ENCODE data around the gene C4A.
"Not testable (repeated sequence)": the region's sequence is repeated elsewhere in the genome, so short reads cannot be mapped to it uniquely, and the experiment has no call there.

DNA sequence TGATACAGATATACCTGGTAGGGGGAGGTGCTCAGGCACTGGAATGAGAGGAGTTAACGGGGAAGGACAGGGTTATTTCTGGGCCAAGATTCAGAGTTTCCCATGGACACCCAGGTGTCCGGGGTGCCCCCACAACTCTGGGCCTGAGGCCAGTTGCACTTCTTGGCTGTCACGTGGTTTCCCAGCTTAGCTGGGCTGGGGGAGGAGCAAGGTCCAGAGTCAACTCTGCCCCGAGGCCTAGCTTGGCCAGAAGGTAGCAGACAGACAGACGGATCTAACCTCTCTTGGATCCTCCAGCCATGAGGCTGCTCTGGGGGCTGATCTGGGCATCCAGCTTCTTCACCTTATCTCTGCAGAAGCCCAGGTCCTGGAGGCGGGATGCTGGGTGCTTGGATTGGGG lies 32.7 kb downstream of the C4A start, which contains the start of gene C4B:
- TF ChIP-seq, protein P1, sequence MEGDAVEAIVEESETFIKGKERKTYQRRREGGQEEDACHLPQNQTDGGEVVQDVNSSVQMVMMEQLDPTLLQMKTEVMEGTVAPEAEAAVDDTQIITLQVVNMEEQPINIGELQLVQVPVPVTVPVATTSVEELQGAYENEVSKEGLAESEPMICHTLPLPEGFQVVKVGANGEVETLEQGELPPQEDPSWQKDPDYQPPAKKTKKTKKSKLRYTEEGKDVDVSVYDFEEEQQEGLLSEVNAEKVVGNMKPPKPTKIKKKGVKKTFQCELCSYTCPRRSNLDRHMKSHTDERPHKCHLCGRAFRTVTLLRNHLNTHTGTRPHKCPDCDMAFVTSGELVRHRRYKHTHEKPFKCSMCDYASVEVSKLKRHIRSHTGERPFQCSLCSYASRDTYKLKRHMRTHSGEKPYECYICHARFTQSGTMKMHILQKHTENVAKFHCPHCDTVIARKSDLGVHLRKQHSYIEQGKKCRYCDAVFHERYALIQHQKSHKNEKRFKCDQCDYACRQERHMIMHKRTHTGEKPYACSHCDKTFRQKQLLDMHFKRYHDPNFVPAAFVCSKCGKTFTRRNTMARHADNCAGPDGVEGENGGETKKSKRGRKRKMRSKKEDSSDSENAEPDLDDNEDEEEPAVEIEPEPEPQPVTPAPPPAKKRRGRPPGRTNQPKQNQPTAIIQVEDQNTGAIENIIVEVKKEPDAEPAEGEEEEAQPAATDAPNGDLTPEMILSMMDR (IDR thresholded peaks at IDR 0.05) = not testable (repeated sequence)
- not testable (repeated sequence) for TF ChIP-seq POLR2A, POLR2AphosphoS5 (IDR thresholded peaks at IDR 0.05)

Data from stomach (tissue), 4 donors.